ENCODE results near the gene TUBA4A. TPM values are rescaled to one million over a fixed set of nuclear protein-coding genes. Genes with fewer than 3 reads are reported as not detected.

Gene TUBA4A
- total RNA-seq, 1 experiment from 2014 or later = 40.8 TPM

- TF ChIP-seq, protein P1, sequence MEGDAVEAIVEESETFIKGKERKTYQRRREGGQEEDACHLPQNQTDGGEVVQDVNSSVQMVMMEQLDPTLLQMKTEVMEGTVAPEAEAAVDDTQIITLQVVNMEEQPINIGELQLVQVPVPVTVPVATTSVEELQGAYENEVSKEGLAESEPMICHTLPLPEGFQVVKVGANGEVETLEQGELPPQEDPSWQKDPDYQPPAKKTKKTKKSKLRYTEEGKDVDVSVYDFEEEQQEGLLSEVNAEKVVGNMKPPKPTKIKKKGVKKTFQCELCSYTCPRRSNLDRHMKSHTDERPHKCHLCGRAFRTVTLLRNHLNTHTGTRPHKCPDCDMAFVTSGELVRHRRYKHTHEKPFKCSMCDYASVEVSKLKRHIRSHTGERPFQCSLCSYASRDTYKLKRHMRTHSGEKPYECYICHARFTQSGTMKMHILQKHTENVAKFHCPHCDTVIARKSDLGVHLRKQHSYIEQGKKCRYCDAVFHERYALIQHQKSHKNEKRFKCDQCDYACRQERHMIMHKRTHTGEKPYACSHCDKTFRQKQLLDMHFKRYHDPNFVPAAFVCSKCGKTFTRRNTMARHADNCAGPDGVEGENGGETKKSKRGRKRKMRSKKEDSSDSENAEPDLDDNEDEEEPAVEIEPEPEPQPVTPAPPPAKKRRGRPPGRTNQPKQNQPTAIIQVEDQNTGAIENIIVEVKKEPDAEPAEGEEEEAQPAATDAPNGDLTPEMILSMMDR (IDR thresholded peaks at IDR 0.05) = no peak
- TF ChIP-seq ZNF219 (CRISPR knock-in tag; IDR thresholded peaks at IDR 0.05; ENCODE audit: borderline replicate concordance) = no peak
- TF ChIP-seq E2F1 (CRISPR knock-in tag; IDR thresholded peaks at IDR 0.05) = no peak
Observed at GRCh38 chr2:219229305-219230058, 24.2 kb downstream of the TUBA4A start, which contains the start of the genes ANKZF1 and ATG9A (continued).

GRCh38 chr2:219228911-219229304 is 24.8 kb downstream of the TUBA4A start:
- no peak for DNase-seq (ENCODE audit: low spot score)
- TF ChIP-seq RORB (CRISPR knock-in tag; IDR thresholded peaks at IDR 0.05) = no peak
- TF ChIP-seq MYBL2 (CRISPR knock-in tag; IDR thresholded peaks at IDR 0.05) = no peak
- no peak overlapping the region for H3K27ac Mint-ChIP-seq
- peaks cover 12% of the 10 kb centered on the region for H3K4me1 Mint-ChIP-seq
- no peaks in the 10 kb centered on the region for H3K27me3 Mint-ChIP-seq (ENCODE audit: low read depth)
- ChIA-PET POLR2A (interaction anchor here (0.6 to 2.4 kb wide), 4 partner anchors 10 to 66 kb away, joined by 3 to 18 read pairs (median 10); partner anchors contain the start of genes ABCB6, GLB1L and STK16), CTCF (interaction anchor here (1.2 to 2.4 kb wide), 4 partner anchors 11 to 66 kb away, joined by 4 to 21 read pairs (median 7); partner anchors contain the start of gene ABCB6)
- peaks cover 47% of the 10 kb centered on the region for H3K36me3 Mint-ChIP-seq
- peak; percentile 1; the same call in 1 of the 2 replicates for ATAC-seq
- peak overlapping the region; percentile 69 for H3K4me3 Mint-ChIP-seq
- no peaks in the 10 kb centered on the region for H3K9me3 Mint-ChIP-seq

GRCh38 chr2:219228041-219228910 is 25.4 kb downstream of the TUBA4A start:
- DNase-seq (ENCODE audit: low spot score) (no peak), ATAC-seq (no peak)
- Mint-ChIP-seq H3K4me3 (peak overlapping the region; percentile 69), H3K36me3 (peaks cover 47% of the 10 kb centered on the region), H3K27me3 (ENCODE audit: low read depth) (no peaks in the 10 kb centered on the region), H3K9me3 (no peaks in the 10 kb centered on the region), H3K27ac (no peak overlapping the region), H3K4me1 (peaks cover 12% of the 10 kb centered on the region)
- ChIA-PET POLR2A (interaction anchor here (0.5 to 2.4 kb wide), 4 partner anchors 10 to 25 kb away, joined by 3 to 18 read pairs (median 9); partner anchors contain the start of genes ABCB6, GLB1L, STK16 and TUBA4B), CTCF (interaction anchor here (1.2 to 2.4 kb wide), 4 partner anchors 10 to 67 kb away, joined by 4 to 21 read pairs (median 7); partner anchors contain the start of gene ABCB6)
- TF ChIP-seq HMGA2 (CRISPR knock-in tag; IDR thresholded peaks at IDR 0.05) (no peak), ATF1 (CRISPR knock-in tag; IDR thresholded peaks at IDR 0.05) (no peak), PRDM15 (CRISPR knock-in tag; IDR thresholded peaks at IDR 0.05) (no peak), ZNF121 (CRISPR knock-in tag; IDR thresholded peaks at IDR 0.05) (no peak), CREB1 (CRISPR knock-in tag; IDR thresholded peaks at IDR 0.05) (no peak), NFYB (CRISPR knock-in tag; conservative IDR thresholded peaks at IDR 0.05; ENCODE audit: low read depth) (no peak), NFATC4 (CRISPR knock-in tag; IDR thresholded peaks at IDR 0.05) (no peak), ZNF317 (CRISPR knock-in tag; IDR thresholded peaks at IDR 0.05; ENCODE audit: borderline replicate concordance, low read depth) (no peak), ZBTB43 (CRISPR knock-in tag; IDR thresholded peaks at IDR 0.05) (no peak)
- TF ChIP-seq, protein P2, sequence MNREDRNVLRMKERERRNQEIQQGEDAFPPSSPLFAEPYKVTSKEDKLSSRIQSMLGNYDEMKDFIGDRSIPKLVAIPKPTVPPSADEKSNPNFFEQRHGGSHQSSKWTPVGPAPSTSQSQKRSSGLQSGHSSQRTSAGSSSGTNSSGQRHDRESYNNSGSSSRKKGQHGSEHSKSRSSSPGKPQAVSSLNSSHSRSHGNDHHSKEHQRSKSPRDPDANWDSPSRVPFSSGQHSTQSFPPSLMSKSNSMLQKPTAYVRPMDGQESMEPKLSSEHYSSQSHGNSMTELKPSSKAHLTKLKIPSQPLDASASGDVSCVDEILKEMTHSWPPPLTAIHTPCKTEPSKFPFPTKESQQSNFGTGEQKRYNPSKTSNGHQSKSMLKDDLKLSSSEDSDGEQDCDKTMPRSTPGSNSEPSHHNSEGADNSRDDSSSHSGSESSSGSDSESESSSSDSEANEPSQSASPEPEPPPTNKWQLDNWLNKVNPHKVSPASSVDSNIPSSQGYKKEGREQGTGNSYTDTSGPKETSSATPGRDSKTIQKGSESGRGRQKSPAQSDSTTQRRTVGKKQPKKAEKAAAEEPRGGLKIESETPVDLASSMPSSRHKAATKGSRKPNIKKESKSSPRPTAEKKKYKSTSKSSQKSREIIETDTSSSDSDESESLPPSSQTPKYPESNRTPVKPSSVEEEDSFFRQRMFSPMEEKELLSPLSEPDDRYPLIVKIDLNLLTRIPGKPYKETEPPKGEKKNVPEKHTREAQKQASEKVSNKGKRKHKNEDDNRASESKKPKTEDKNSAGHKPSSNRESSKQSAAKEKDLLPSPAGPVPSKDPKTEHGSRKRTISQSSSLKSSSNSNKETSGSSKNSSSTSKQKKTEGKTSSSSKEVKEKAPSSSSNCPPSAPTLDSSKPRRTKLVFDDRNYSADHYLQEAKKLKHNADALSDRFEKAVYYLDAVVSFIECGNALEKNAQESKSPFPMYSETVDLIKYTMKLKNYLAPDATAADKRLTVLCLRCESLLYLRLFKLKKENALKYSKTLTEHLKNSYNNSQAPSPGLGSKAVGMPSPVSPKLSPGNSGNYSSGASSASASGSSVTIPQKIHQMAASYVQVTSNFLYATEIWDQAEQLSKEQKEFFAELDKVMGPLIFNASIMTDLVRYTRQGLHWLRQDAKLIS (CRISPR knock-in tag; IDR thresholded peaks at IDR 0.05; ENCODE audit: borderline replicate concordance) = no peak

Measured in WTC11 (cell line).